B cell (primary cell): Measurements from ENCODE around the gene NEGR1.

Source experiments
- CTCF ChIP-seq: fragments of 200-600 bp; IDR thresholded peaks from one replicate; pipeline ENCODE4 v1.8.0; 2022; ENCODE audit warnings: antibody characterized with exemption, mild to moderate bottlenecking
- EZH2 ChIP-seq: IDR thresholded peaks from 2 replicates; pipeline ENCODE4 v1.6.1; 2012; ENCODE audit warnings: borderline replicate concordance, low read depth, mild to moderate bottlenecking, moderate library complexity, low read length; ENCODE audit not compliant: insufficient read depth, poor library complexity, severe bottlenecking

DNA sequence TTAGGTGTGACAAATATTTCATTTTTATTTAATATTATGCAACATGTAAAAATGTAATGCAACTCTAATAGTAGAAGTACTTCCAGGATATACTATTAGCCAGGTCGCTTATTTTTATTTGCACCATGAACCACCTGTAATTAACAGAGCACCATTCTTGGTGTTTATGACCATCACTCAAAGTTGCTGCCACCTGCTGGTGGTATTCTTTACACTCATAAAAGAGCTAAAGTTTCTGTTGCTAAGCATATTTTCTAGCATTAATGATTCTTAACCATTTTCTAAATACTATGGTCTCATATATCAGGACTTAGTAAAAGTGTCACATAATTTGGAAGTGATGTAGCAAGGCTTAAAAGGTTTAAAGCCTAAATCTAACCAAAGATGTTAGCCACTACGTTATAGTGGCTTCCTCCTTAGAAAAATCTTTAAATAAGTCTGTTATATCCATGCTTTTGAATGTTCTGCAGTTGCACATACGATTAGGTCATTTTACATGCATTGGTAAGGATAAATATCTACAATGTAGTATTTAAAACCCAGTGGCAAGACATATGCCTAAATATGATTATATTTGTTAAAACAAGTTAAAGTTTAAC is 244.5 kb downstream of the NEGR1 start:
- TF ChIP-seq CTCF, result peak; percentile 65
- TF ChIP-seq EZH2, result no peak
